T47D (cell line): Measurements from ENCODE around the gene VAMP1.

Source experiments
- DNase-seq, 2 experiments: peaks; one replicate each; pipeline versions ENCODE4 v3.0.0 to v3.0.0-alpha.2; 2011 to 2012; ENCODE audit warnings: low read depth in 1 of 2, low spot score in 1 of 2
- JUND ChIP-seq: IDR thresholded peaks from 2 replicates; pipeline ENCODE4 v1.6.1; 2012; ENCODE audit warnings: low read depth
- in situ Hi-C: cut with HindIII; loops from 2 replicates; pipeline ENCODE4 v1.10.0; 2016; ENCODE audit warnings: low sequenced_read_pairs, low pct_unique_long_range_greater_than_20kb

Gene VAMP1

DNA sequence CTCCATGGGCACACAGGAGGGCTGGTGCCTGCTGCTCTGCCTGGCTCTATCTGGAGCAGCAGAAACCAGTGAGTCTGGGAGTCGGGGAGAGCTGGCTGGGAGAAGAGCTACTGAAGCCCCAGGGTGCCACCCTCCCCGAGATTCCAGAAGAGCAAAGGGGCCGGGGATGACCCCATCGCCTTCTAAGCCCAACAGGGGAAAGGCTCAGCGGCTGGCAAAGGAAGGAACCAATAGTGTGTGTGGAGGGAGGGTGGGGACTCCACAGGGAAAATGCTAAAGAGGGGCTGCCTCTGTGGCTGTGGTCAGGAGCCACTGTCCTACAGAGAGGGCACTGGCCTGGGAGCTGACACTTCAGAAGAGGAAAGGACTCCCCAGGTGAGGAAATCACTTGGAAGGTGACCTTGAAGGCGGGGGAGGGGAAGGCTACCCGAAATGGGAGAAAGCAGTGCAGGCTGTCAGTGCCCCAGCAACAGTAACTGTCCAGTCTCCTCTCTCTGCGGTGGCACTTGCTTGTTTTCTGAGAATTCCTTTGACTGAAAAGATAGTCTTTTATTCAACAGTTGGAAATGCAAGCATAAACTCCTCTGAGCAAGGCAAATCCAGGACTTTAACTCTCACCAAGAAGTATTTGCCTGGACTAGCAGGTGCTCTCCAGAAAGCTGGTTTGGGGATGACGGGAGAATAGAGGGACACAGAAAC lies 18.1 kb downstream of the VAMP1 start:
- in situ Hi-C loops = no loop called here
- no peak for DNase-seq

DNA sequence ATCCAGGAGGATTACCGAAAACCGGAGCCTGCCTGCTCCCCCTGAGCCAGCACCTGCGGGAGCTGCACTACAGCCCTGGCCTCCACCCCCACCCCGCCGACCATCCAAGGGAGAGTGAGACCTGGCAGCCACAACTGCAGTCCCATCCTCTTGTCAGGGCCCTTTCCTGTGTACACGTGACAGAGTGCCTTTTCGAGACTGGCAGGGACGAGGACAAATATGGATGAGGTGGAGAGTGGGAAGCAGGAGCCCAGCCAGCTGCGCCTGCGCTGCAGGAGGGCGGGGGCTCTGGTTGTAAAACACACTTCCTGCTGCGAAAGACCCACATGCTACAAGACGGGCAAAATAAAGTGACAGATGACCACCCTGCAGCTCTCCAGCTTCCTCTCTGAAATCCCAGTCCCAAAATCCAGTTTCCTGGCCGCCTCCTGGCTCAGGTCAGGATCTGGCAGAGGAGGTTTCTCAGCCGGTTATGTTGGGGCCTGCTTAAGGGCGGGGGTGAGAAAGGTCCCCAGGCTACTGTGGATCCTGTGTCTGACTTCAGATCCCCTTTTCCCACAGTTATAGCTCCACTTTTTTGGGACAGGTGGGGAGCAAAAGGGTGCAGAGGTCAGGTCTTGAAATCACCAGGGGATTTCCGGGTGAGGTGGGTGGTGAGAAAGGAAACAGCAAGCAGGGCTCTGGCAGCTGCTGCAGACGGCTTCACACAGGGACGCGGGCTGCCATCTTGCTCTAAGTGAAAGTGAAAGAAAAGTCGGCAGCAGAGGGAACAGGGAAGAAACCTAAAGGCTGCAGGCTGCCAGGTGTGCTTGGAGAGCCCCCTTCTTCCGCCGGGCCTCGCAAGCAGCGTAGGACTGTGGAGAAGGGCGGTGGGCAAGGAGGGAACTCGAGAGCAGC lies 18.9 kb downstream of the VAMP1 start, which contains the start of gene TAPBPL:
Gene TAPBPL (plus strand): TSS at position 695 of the 897 bp plus-strand sequence. CDS start 207 bp downstream, outside the sequence.
- DNase-seq = peak; percentile 39 to 66
- TF ChIP-seq JUND = no peak
- in situ Hi-C loops = no loop called here

More for the DNA sequence above, 18.1 kb downstream of the VAMP1 start:
- no peak for TF ChIP-seq JUND

DNA sequence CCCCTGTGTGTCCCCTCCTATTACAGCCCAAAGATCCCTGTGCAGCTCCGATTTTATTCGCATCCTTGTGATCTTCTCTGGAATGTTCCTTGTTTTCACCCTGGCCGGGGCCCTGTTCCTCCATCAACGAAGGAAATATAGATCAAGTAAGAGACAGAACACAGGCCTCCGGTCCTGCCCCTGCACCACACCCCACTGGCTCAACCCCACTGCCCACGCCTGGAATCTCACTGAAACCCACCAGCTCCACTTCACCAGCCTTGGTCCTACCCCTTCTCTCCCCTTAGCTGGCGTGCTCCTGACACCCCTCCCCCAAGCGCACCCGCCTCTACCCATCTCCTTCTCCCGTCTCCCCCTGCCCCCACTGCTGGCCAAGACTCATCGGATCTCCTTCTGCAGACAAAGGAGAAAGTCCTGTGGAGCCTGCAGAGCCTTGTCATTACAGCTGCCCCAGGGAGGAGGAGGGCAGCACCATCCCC lies 19.6 kb downstream of the VAMP1 start:
- TF ChIP-seq JUND = no peak
- in situ Hi-C loops = no loop called here
- DNase-seq = no peak

DNA sequence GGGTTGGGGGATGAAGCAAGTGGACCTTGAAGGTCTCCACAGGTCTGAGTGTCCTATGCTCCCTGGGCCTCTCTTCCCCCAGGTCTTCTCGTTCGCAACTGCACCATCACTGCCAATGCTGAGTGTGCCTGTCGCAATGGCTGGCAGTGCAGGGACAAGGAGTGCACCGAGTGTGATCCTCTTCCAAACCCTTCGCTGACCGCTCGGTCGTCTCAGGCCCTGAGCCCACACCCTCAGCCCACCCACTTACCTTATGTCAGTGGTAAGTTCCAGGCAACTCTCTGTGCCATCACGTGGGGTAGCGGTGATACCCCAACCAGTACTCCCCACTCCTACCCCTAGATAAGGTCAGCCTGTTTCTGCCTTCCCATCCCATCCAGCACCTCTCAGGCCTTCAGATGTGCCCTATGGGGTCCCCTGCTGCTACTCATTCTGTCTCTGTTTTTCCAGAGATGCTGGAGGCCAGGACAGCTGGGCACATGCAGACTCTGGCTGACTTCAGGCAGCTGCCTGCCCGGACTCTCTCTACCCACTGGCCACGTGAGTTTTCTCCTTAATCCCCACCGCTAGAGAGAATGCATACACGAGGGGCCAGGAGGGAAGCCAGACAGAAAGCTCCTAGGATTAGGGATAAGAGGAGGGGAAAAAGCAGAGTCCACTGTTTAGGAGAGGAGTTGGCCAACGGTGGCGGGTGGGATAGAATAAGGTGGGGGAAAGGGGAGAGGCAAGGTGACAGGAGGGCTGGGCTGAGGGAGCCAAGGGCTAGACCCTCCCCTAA lies 20.2 kb downstream of the VAMP1 start:
- TF ChIP-seq JUND = no peak
- in situ Hi-C loops = no loop called here
- no peak for DNase-seq

DNA sequence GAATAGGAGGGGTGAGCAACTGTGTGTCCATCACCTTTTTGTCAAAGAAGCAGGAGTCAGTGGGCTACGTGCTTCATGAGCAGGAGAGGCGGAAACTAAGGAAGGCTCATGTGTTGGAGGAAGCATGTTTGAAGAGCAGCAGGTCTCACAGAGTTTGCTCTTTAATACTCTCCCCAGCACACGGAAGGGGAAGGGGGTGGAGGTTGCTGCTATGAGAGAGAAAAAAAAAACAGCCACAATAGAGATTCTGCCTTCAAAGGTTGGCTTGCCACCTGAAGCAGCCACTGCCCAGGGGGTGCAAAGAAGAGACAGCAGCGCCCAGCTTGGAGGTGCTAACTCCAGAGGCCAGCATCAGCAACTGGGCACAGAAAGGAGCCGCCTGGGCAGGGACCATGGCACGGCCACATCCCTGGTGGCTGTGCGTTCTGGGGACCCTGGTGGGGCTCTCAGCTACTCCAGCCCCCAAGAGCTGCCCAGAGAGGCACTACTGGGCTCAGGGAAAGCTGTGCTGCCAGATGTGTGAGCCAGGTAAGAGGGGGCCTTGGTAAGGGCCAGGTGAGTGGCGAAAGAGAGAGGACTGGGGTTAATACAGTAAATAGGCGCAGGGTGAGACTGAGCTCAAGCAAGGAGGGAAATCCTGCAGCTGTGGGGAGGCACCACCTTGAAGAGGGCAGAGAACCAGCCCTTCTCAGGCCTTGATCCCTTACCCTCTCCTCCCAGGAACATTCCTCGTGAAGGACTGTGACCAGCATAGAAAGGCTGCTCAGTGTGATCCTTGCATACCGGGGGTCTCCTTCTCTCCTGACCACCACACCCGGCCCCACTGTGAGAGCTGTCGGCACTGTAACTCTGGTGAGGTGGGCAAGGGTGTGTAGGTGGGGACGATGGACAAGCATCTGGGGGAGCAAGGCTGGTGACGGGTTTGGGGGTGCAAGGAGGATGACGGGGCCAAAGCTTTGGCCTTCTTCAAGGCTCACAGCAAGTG lies 25.5 kb downstream of the VAMP1 start, which contains the start of gene CD27:
Gene CD27 (plus strand): TSS at position 252 of the 985 bp plus-strand sequence. CDS start 141 bp downstream, at position 393.
- DNase-seq = no peak
- TF ChIP-seq JUND = no peak
- in situ Hi-C loops = no loop called here

DNA sequence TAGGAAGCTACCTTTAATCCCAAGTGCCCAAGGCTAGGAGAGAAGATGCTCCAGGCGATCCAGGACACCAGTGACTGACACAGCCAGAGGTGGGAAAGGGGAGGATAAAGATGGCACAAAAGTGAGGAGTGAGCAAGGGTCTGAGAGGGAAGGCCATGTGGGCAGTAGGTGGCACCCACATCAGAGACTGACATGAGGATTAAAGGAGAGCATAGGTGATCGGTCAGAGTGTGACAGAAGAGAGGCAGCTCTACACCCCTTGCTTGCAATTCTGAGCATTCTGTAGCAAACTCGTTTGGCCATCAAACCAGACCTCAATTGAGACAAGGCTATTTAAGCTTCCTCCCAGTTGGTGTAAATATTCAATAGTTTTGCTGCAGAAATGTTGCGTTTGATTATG lies 26.4 kb downstream of the VAMP1 start:
- in situ Hi-C loops = no loop called here
- no peak for DNase-seq
- no peak for TF ChIP-seq JUND

DNA sequence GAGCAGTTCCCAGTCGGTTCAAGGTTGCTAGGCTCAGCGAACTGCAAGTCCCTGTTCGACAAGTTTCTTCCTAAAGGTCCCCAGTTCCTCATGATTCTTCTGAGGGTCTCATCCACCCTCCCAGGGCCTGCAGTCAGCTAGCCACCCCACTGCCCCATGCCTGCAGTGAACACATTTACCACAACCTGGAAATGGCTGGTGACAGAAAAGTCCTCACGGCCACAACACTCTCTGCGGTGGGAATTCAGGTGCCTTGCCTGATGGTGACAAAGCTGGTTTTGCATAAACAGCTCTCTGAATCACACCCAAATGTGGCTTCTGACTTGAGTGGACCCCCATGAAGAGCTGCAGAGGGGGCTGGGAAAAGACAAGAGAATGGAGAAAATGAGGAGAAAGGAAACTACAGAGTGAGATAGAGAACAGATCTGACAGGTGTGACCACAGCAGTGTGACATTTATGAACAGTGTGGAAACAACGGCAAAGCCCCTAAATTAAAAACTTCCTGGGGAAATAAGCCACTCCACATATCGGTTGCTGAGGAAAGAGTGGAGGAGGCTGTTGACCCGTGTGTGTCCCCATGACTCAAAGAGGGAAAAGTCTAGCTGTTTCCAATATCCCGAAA lies 27.0 kb downstream of the VAMP1 start:
- TF ChIP-seq JUND = no peak
- no peak for DNase-seq
- in situ Hi-C loops = no loop called here

DNA sequence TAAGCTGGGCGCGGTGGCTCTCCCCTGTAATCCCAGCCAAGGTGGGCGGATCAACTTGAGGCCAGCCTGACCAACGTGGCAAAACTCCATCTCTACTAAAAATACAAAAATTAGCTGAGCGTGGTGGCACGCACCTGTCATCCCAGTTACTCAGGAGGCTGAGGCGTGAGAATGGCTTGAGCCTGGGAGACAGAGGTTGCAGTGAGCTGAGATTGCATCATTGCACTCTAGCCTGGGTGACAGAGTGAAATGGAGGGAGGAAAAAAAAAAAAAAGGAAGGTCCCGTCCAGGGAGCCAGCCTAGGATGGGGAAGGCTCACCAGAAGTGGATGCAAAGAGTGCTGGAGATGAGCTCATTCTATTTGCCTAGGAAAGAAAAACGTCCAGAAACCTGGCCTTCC lies 27.6 kb downstream of the VAMP1 start:
- in situ Hi-C loops = no loop called here
- TF ChIP-seq JUND = no peak
- no peak for DNase-seq

DNA sequence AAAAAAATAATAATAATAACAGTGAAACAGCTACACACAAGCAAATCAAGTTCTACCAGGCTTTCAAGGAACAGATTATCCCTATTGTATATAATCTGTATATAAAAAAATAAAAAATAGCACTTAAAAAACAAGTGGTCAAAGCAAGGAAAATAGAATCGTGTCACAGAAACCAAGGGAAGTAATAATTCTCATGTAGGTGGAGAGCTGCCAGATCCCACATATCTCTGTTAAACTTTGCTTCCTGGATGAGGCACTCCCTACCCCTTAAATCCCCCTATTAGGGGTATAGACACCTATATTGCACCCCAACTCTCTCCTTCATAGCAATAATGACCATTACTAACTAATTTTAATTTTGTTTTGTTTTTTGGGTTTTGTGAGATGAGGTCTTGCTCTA lies 30.1 kb downstream of the VAMP1 start:
- in situ Hi-C loops = no loop called here
- no peak for TF ChIP-seq JUND
- no peak for DNase-seq

DNA sequence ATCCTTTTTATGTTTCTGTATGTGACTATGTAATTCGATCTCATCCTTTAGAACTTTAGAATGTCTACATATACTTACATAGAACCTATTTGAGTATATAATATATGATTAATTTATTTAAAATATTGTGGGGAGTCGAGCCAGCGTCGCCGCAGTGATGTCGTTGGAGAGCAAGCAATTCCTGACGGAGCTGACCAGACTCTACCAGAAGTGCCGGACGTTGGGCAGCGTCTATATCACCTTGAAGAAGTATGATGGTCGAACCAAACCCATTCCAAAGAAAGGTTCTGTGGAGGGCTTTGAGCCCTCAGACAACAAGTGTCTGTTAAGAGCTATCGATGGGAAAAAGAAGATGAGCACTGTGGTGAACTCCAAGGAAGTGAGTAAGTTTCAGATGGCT lies 32.1 kb downstream of the VAMP1 start:
- in situ Hi-C loops = no loop called here
- DNase-seq = no peak
- TF ChIP-seq JUND = no peak

DNA sequence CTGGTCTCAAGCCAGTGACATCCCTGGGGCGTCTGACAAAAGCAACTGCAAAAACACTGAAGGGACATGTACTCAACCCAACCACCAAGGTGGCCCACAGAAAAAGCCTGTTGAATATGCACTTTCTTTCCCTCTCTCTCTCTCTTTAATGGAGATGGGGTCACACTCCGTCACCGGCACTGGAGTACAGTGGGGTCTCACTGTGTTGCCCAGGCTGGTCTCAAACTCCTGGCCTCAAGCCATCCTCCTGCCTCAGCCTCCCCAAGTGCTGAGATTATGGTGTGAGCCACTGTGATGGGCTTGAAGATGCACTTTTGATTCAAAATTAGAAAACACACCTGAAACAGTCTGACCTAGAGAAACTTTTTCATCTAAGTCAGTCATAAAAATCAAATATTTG lies 32.9 kb downstream of the VAMP1 start:
- in situ Hi-C loops = no loop called here
- no peak for TF ChIP-seq JUND
- no peak for DNase-seq
